Prostate gland (tissue), 2 donors: ENCODE data around the gene NUFIP1.

Experiments used
- CTCF ChIP-seq, 4 experiments: fragments of 200-600 bp in 2 of 4; fragments of 450-650 bp in 2 of 4; sonication (generic) in 2 of 4; IDR thresholded peaks; 1 replicate in 3 of 4; 2 replicates in 1 of 4; pipeline ENCODE4 v1.5.1; 2016 to 2019; ENCODE audit warnings: antibody characterized with exemption in 4 of 4, mild to moderate bottlenecking in 2 of 4, moderate library complexity in 2 of 4
- POLR2A ChIP-seq: fragments of 450-650 bp; IDR thresholded peaks from one replicate; pipeline ENCODE4 v1.6.1; 2016; ENCODE audit warnings: antibody characterized with exemption, mild to moderate bottlenecking
- POLR2AphosphoS5 ChIP-seq: sonication (generic); formaldehyde crosslinking; IDR thresholded peaks from one replicate; pipeline ENCODE4 v1.6.1; 2017; ENCODE audit warnings: antibody characterized with exemption

- no peak for TF ChIP-seq CTCF (IDR thresholded peaks at IDR 0.05)
- TF ChIP-seq POLR2A: no peak
- TF ChIP-seq POLR2AphosphoS5: no peak
These were observed 38.1 kb downstream of the NUFIP1 start for GRCh38 chr13:44951184-44951583.
